ENCODE results near the gene TOP1.

DNA sequence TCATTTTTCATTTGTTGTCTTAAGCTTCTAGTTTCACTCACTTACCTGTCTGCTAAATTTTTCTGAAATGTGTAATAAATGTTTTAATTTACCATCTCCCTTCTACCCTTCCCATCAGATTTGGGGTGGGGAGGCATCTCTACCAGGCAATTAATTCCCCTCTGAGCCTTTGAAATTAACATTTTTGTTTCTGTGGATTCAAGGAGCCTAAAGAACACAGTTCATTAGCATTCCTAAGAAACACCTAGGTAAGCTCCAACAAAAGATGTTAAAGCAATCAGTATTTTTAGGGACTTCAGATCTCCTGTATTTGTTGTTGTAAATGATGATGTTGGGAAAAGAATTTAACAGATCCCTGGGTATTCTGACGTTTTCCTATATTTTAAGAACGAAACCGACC, 6.6 kb downstream of the TOP1 start:
- TF ChIP-seq KLF1 (tag by site-specific recombination; IDR thresholded peaks at IDR 0.05) (no peak), MEIS1 (CRISPR knock-in tag; IDR thresholded peaks at IDR 0.05; ENCODE audit: borderline replicate concordance) (no peak), ZBTB7A (tag by site-specific recombination; IDR thresholded peaks at IDR 0.05; ENCODE audit: low read depth) (no peak), ZNF23 (tag by site-specific recombination; IDR thresholded peaks at IDR 0.05; ENCODE audit: borderline replicate concordance) (no peak)
- TF ChIP-seq, protein P1, sequence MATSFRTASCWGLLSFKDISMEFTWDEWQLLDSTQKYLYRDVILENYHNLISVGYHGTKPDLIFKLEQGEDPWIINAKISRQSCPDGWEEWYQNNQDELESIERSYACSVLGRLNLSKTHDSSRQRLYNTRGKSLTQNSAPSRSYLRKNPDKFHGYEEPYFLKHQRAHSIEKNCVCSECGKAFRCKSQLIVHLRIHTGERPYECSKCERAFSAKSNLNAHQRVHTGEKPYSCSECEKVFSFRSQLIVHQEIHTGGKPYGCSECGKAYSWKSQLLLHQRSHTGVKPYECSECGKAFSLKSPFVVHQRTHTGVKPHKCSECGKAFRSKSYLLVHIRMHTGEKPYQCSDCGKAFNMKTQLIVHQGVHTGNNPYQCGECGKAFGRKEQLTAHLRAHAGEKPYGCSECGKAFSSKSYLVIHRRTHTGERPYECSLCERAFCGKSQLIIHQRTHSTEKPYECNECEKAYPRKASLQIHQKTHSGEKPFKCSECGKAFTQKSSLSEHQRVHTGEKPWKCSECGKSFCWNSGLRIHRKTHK (tag by site-specific recombination; IDR thresholded peaks at IDR 0.05) = no peak
- TF ChIP-seq, protein P2, sequence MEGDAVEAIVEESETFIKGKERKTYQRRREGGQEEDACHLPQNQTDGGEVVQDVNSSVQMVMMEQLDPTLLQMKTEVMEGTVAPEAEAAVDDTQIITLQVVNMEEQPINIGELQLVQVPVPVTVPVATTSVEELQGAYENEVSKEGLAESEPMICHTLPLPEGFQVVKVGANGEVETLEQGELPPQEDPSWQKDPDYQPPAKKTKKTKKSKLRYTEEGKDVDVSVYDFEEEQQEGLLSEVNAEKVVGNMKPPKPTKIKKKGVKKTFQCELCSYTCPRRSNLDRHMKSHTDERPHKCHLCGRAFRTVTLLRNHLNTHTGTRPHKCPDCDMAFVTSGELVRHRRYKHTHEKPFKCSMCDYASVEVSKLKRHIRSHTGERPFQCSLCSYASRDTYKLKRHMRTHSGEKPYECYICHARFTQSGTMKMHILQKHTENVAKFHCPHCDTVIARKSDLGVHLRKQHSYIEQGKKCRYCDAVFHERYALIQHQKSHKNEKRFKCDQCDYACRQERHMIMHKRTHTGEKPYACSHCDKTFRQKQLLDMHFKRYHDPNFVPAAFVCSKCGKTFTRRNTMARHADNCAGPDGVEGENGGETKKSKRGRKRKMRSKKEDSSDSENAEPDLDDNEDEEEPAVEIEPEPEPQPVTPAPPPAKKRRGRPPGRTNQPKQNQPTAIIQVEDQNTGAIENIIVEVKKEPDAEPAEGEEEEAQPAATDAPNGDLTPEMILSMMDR (tag by site-specific recombination; IDR thresholded peaks at IDR 0.05) = no peak

Data from HEK293 (cell line).